HCT116 (cell line): Measurements from ENCODE around the gene PARM1.

Experiments used
- CEBPB ChIP-seq: IDR thresholded peaks from 2 replicates; pipeline ENCODE4 v1.6.1; 2012; ENCODE audit warnings: low read depth
- CTCF ChIP-seq, 3 experiments: fragments of 200-600 bp in 1 of 3; sonication (generic) in 1 of 3; IDR thresholded peaks in 2 of 3; conservative IDR thresholded peaks in 1 of 3; 2 replicates each; pipeline ENCODE4 v1.5.1; 2012 to 2017; ENCODE audit warnings: low read depth in 2 of 3, low read length in 2 of 3, antibody characterized with exemption in 1 of 3, borderline replicate concordance in 1 of 3, control low read depth in 1 of 3, mild to moderate bottlenecking in 1 of 3, mixed read lengths in 1 of 3, mixed run types in 1 of 3, moderate library complexity in 1 of 3; ENCODE audit not compliant: insufficient read depth in 1 of 3
- EZH2 ChIP-seq: fragments of 200-600 bp; sonication (generic); IDR thresholded peaks from 2 replicates; pipeline ENCODE4 v1.6.1; 2017; ENCODE audit warnings: antibody characterized with exemption, mixed run types
- MAX ChIP-seq: IDR thresholded peaks from 2 replicates; pipeline ENCODE4 v1.6.1; 2012
- POLR2AphosphoS5 ChIP-seq: IDR thresholded peaks from 2 replicates; pipeline ENCODE4 v1.6.1; 2011; ENCODE audit warnings: mild to moderate bottlenecking, low read depth, low read length, moderate library complexity

- no peak for TF ChIP-seq CTCF (IDR thresholded peaks at IDR 0.05 in 2 of 3, conservative IDR thresholded peaks at IDR 0.05 in 1 of 3; ENCODE audit: borderline replicate concordance in 1 of 3, insufficient read depth in 1 of 3, low read depth in 2 of 3, low read length in 2 of 3)
- no peak for TF ChIP-seq MAX
- TF ChIP-seq EZH2, result no peak
- TF ChIP-seq CEBPB, result no peak
- TF ChIP-seq POLR2AphosphoS5, result no peak
These were observed 97.8 kb downstream of the PARM1 start for GRCh38 chr4:75030649-75031235.
